Central memory CD4-positive, alpha-beta T cell (primary cell): ENCODE data around the gene ARL13A.
"Not testable (repeated sequence)": the region's sequence is repeated elsewhere in the genome, so short reads cannot be mapped to it uniquely, and the experiment has no call there.

ENCODE experiments used
- DNase-seq: peaks from one replicate; pipeline ENCODE4 v3.0.0; 2022
- total RNA-seq, 3 experiments: gene quantifications; one replicate each; lab custom pipeline; 2026; lab: John Stamatoyannopoulos, UW

Gene ARL13A
- total RNA-seq = 0 reads per million in 3 experiments

DNA sequence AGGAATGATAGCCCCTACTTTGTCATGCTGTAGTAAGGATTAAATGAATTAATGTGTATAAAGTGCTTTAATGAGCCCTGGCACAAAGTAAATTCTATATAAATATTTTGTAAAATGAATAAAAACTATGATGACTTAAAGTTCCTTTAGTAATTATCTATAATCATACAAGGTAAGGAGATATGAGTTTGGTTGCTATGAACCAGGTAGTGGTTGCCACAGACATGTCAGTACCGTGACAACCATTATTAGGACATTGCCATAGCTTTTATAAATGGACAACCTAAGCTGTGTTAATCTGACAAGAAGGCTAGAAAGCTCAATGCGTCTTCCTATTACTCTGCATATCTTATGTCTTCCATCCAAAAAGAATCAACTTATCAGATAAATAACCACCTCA, at the start of gene ARL13A:
ARL13A (plus strand) TSS at position 301 of the 400 bp plus-strand sequence. CDS start 3,982 bp downstream, outside the sequence.
- DNase-seq = no peak

DNA sequence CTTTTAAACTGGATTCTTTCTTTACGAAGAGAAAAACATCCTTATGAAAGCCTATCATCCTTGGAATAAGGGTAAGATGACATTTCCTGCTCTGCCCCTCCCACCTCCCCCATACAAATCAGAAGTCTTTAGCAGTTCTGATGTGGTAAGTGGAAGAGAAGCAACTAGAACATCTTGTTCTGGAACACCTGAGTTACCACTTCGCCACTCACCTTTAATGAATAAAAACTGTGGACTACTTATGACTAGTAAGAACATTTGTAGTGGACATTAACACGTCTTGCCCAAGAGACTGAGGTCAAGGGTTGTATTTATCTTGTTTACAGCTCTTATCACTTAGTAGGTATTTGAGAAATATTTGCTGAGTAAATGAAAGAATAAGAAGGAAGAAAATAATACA, 45.1 kb upstream of the ARL13A start:
- no peak for DNase-seq

GRCh38 chrX:100926453-100926852, 43.1 kb upstream of the ARL13A start:
- DNase-seq = no peak

- DNase-seq = peak; percentile 9
These were observed 40.6 kb upstream of the ARL13A start, which contains the start of gene XKRX for GRCh38 chrX:100928660-100929613. TSS of gene XKRX (minus strand) at chrX:100928917. CDS start at chrX:100928304, 613 bp downstream.

- DNase-seq = no peak
These were observed 38.1 kb upstream of the ARL13A start for GRCh38 chrX:100931218-100931924.

DNA sequence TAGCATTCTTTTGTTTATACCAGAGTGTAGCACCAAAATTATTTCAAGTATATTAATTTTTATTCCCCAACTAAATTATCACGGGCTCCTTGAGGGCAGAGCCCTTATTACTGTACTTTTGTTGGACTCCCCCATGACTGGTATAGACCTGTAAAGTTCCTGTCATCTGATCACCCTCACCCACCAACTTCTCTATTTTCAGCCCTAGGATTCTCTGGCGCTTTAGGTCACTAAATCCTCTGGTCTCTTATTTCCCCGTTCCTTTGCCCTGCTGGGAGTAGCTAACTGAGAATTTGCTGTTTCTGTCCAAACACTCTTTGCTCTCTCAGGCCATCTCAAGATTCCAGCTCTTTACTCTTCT, 37.6 kb upstream of the ARL13A start:
- DNase-seq = no peak

DNA sequence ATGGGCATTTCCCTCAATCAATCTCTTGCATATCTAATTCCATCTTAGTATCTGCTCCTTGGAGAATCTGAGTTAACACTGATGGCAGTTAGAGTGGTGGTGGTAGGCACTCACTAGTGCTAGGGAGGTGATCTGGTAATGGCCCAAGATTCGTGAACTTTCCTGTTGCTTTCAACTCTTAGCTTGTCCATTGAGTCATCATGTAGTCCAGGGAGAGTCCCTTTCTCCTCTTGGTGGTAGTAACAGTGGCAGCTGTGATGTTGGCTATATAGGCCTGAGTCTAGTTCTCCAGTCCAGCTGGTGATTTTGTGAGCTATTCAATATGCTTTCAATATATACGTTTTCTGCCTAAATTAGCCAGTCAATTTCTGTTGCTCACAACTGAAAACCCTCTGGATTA, 33.7 kb upstream of the ARL13A start:
- DNase-seq = no peak

DNA sequence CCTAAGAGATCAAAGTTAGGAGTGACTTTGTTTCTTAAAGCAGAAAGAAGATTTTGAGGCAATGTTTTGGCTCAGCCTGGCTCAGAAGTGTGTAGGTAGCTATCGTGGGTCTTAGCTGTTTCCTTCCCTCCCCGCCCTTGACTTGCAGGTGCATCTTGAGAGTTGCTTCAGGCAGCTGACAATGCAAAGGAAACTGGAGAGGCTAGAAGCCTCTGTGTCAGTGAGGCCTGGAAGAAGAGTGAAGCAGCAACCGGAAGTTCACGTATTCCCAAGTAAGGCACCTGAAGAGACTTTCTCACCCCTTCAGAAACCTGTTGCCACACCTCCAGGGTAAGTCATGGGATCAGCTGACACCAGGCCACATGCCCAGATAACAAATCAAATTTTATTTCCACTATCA, 30.2 kb upstream of the ARL13A start:
- no peak for DNase-seq

- no peak for DNase-seq
These were observed 24.9 kb upstream of the ARL13A start for GRCh38 chrX:100944601-100945000.

DNA sequence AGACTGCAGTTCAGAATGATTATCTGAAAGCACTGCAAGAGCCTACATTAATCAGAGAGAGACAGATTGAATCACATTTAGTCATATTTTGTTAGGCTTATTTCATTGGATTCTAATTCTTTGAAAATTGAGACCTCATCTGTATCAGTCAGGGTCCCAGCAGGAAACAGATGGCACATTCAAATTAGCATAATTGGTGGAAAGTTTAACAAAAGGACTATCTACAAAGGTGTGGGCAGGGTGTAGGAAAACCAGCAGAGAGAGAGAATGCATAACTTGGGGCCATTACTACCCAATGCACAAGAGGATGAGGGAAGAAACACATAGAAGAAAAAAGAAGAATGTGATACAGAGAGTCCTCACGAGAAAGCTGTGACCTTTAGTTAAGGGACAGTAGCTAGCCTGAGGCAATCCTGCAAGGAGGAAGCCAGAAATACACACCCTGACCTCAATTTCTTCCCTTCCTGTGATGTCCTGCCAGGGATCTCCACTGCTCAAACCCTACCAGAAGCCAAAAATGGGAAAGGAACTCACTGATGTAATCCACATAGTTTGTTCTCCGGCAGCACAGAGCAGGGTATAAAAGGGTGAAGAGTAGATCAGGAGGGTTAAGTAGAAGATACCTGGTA, 23.1 kb upstream of the ARL13A start:
- DNase-seq = no peak

DNA sequence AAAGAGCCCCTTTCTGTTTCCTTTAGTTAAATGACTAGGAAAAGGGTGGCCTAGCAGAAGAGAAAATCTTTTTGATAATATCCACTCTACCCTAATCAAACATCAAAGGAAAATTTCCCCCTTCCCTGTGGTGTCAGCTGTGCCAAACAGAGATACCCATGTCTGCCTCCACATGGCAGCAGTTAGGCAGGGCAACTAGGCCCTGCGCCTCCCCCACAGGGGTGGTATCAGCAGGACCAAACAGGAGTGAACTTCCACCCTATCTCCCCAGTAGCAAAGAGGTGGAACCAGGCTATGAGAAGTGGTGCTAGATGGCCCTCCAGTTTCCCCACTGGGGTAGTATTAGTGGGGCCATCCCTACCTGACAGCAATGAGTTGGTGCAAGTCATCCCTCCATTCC, 21.0 kb upstream of the ARL13A start:
- no peak for DNase-seq

- DNase-seq = no peak
These were observed 6.7 kb upstream of the ARL13A start for GRCh38 chrX:100962811-100963210.

GRCh38 chrX:100964362-100964761, 5.1 kb upstream of the ARL13A start:
- no peak for DNase-seq

GRCh38 chrX:100969936-100970335, 428 bp downstream of the ARL13A start:
- DNase-seq = no peak

- no peak for DNase-seq
These were observed 3.9 kb downstream of the ARL13A start for GRCh38 chrX:100973411-100973810.

DNA sequence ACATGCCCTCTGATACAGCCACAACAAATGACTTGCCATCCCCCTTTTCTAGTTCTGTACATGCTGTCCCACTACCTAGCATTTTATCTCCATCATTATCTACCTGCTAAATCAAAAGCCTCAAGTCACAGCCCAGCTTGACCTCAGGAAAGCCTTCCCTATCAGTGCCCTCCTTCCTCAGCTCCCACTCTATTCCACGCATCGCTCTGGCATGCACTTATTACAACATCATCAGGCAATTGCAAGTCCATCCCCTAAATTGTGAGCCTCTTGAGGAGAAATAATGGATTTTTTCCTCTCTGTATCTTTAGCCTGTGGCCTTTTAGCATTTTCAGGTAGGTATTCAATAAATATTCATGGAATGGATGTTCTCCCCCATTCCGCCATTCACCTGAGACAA, 5.7 kb downstream of the ARL13A start:
- no peak for DNase-seq

DNA sequence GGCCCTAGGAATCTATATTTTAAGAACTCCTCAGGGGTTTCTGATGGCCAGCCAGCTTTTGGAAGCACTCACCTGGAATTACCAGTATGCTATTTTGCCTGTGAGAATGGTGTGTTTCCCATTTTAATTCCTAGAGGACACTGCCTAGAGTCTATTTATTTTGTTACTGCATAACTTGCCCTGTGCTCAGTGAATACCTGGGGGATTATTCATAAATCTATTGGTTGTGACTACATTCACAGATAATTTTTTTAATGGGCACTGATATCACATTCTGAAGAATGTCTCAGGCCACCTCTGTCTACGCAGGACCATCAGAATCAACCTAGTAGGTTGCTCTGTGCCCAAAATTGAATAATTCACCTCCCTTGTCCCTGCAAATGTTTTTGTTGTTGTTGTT, 6.7 kb downstream of the ARL13A start:
- DNase-seq = no peak

GRCh38 chrX:100979881-100980607, 10.5 kb downstream of the ARL13A start:
- no peak for DNase-seq

GRCh38 chrX:100980608-100981497, 11.3 kb downstream of the ARL13A start:
- DNase-seq = no peak

DNA sequence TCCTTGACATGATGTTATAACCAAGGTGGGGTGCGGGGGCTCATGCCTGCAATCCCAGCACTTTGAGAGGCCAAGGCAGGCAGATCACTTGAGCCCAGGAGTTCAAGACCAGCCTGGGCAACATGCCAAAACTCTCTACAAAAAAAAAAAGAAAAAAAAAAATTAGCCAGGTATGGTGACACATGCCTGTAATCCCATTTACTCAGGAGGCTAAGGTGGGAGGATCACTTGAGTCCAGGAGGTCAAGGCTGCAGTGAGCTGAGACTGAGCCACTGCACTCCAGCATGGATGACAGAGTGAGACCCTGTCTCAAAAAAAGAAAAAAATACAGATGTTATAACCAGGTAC, 12.0 kb downstream of the ARL13A start:
- not testable (repeated sequence) for DNase-seq

DNA sequence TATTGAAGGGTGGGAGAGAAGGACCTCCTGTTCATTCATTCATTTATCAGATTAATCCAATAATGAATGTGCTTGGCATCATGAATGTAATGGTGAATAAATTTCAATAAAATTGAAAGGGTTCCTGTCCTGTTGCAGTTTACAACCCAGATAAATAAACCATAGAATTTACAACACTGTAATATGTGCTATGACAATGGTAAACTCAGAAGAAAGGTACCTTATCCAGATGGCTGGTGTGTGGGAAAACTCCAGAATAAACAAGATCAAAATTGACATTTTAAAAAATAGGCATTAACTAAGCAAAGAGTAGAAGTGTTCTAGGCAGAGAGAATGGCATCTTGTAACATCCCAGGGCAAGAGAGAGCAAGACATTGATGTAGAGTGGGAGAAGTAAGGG, 15.3 kb downstream of the ARL13A start:
- no peak for DNase-seq

GRCh38 chrX:100990139-100990538, 20.6 kb downstream of the ARL13A start:
- no peak for DNase-seq
